Activated CD4-positive, alpha-beta T cell treated with anti-CD3 and anti-CD28 coated beads for 24 hours (primary cell): ENCODE measurements around the gene WFDC1.

Experiments used
- DNase-seq, 2 donors: peaks; one replicate each; pipeline ENCODE4 v3.0.0-alpha.2; 2020; ENCODE audit warnings: low read depth in 2 of 2

WFDC1 gene

GRCh38 chr16:84302111-84302954 lies 7.7 kb downstream of the WFDC1 start:
- DNase-seq, result no peak

GRCh38 chr16:84303023-84303422 lies 8.3 kb downstream of the WFDC1 start:
- DNase-seq, result no peak

- no peak for DNase-seq
Observed at GRCh38 chr16:84303516-84303915, 8.8 kb downstream of the WFDC1 start.

DNA sequence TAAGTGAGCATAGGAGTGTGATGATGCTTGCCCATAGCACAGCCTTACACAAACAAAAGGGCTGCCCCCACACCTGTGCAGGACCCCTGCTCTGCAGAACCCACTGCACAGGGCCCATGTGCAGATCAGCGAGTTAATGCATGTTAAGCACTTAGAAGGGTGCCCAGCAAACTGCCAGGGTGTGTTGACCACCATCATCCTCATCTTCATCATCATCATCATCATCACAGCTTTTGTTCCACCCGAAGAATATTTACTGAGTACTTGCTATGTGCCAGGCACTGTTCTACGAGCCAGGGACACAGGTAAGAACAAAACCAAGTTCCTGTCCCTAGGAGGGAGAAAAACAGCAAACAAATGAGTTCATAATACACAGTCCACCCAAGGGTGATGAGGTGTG lies 11.9 kb downstream of the WFDC1 start:
- no peak for DNase-seq

- DNase-seq, result no peak
Observed at GRCh38 chr16:84307209-84307954, 12.7 kb downstream of the WFDC1 start.

- DNase-seq, result no peak
Observed at GRCh38 chr16:84308120-84308519, 13.4 kb downstream of the WFDC1 start.

DNA sequence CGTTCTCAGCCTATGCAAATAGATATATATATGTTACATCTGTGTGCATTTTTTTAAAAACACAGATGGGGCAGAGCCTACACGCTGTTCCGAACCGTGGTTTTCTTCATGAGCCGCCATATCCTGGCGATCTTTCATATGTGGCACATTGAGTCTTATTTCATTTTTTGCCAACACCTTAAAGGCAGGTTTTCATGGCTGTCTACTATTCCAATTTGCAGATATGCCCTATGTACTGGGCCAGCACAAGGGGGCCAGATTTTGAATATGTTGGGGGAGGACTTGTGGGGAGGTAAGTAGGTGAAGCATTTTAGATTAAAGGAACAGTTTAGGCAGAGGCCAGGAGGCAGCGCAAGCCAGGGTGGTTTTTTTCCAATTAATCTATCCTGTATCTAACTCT lies 16.0 kb downstream of the WFDC1 start:
- no peak for DNase-seq

GRCh38 chr16:84312783-84313382 lies 18.2 kb downstream of the WFDC1 start:
- DNase-seq, result no peak

- DNase-seq, result no peak
Observed at GRCh38 chr16:84313921-84314320, 19.2 kb downstream of the WFDC1 start.

DNA sequence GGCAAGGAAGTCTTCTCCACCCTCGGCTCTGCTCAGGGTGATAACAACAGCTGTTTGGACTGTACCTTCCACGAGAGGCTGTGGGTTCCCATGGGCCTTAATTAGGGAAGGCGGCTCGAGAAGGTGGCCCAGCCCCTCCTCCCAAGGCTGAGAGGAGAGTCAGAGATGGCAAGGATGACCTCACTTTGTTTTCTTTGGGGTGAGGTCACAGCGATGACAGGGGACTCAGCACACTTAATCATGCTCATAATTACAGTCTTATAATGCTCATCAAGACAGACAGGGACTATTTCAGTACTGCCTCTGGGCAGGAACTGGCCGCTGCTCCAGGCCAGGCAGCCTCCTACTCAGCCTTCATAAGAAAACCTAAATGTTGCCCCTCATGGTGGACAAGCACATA lies 19.7 kb downstream of the WFDC1 start:
- no peak for DNase-seq

- DNase-seq, result no peak
Observed at GRCh38 chr16:84314814-84315213, 20.1 kb downstream of the WFDC1 start.

DNA sequence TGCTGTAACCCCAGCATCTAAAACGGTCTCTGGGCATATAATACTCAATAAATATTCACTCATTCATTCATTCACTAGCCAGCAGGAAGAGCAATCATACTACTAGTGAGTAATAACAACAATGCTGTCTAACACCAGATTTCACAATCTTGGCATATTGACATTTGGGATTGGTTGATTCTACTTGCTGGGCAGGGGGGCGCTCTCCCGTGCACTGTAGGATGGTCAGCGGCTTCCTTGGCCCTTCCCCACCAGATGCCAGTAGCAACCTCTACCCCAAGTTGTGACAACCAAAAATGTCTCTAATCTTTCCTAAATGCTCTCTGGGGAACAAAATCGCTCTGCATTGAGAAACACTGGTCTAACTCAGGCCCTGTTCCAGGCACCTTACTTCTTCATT lies 20.7 kb downstream of the WFDC1 start:
- DNase-seq, result no peak

GRCh38 chr16:84318091-84318975 lies 23.7 kb downstream of the WFDC1 start:
- DNase-seq, result no peak

GRCh38 chr16:84319146-84319760 lies 24.6 kb downstream of the WFDC1 start:
- DNase-seq, result no peak

GRCh38 chr16:84320511-84320910 lies 25.8 kb downstream of the WFDC1 start:
- DNase-seq, result no peak

GRCh38 chr16:84321932-84322331 lies 27.3 kb downstream of the WFDC1 start:
- DNase-seq, result no peak

DNA sequence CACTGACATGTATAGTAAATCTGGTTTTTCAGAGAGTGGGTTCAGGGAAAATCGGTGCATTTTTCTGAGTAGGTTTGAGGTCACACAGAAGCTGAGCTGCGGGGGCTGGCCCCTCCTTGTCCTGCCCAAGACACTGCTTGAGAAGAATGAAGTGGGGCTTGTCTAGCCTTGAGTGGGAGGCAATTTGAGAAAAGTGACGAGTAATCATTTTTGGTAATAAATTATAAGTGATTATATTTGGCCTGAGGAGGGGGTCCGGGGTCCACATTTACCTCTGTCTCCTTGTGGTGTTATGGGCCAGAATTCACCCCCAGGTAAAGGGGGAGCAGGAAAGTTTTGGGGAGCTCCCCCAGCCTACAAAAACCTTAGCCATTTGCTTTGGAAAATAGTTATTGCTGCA lies 28.1 kb downstream of the WFDC1 start:
- no peak for DNase-seq

DNA sequence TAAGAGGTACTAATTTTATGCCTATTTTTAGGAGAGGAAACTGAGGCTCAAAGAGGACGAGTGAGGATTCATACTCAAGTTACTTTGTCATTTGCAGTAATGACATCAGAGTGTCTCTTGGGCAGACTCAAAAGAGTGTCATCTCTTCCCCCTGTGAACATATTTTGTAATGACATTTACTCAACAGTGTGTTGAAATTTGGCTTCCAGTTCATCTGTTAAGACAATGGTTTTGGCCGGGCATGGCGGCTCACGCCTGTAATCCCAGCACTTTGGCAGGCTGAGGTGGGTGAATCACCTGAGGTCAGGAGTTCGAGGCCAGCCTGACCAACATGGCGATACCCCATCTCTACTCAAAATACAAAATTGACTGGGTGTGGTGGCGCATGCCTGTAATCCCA lies 28.9 kb downstream of the WFDC1 start:
- no peak for DNase-seq

GRCh38 chr16:84324434-84325262 lies 30.0 kb downstream of the WFDC1 start:
- DNase-seq, result no peak

DNA sequence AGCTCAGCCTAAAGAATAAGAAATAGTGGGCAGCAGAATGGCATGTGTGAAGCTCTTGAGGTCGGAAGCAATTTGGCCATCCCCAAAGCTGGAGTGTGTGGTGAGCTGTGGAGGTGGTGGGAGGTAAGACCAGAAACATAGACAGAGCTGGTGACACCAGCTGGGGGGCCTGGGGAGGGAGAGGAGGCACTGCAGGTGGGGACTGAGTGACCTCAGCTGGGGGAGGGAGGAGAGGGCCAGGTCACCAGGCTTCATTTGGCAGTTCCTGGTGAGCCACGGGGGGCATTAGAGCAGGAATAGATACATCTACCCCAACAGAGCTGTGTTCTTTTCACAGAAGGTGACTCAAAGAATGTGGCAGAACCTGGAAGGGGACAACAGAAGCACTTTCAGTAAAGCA lies 31.9 kb downstream of the WFDC1 start:
- DNase-seq, result no peak
